GM19455 (cell line): ENCODE results near the gene DAPK1.
"Not testable (repeated sequence)": the region's sequence is repeated elsewhere in the genome, so short reads cannot be mapped to it uniquely, and the experiment has no call there.

Experiments used
- ATAC-seq: cut with Tn5 transposase; IDR thresholded peaks from one replicate; pipeline ENCODE4 v1.9.1; 2021; ENCODE audit not compliant: unreplicated experiment

The DAPK1 gene

DNA sequence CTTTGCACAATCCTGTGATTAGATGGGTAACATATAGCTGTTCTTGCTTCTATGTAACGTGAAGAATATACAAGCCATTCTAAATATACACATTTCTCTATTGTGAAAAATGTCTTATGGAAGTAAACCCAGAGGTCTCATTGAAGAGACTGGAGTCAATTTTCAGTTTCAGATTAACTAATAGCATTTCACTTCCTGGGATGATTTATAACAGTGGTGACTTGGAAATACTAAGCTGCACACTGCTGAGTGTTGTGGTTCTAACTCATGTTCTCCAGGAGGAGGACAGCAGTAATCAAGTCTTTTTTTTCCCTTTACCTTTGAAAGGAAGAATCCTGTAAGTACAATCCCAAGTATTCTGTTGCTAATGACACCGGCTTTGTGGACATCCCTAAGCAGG is 231.6 kb downstream of the DAPK1 start:
- no peak for ATAC-seq

DNA sequence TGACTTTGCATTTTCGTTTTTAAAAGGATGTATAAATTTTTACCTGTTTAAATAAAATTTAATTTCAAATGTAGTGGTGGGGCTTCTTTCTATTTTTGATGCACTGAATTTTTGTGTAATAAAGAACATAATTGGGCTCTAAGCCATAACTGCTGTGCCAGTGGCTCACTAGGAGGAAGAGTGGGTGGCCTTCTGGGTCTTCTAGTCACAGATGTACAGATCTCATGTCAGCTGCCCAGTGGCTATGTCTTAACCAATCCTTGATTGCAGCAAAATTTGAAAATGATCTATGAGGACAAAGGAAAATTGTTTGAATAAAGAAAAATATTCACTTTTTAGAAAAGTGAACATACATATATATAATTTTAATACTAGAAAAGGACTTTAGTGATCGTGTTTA is 233.7 kb downstream of the DAPK1 start:
- ATAC-seq: no peak

DNA sequence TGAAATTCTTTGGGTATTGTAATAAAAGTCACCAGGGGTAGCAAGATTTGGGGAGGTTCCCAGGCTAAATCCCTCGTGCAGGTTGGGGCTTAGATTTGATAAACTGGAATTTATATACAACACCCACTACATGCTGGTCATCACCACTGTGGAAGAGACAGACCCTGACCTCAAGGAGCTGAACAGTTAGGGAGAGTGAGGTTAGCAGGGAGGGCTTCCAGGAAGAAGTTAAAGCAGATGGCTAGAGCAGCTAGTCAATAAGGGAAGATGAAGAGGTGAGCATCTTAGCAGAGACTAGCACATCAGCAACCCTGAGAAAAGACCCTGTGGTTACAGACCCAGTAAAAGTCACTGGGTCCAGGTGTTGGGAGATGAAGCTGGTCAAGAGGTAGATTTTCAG is 234.7 kb downstream of the DAPK1 start:
- ATAC-seq: no peak

DNA sequence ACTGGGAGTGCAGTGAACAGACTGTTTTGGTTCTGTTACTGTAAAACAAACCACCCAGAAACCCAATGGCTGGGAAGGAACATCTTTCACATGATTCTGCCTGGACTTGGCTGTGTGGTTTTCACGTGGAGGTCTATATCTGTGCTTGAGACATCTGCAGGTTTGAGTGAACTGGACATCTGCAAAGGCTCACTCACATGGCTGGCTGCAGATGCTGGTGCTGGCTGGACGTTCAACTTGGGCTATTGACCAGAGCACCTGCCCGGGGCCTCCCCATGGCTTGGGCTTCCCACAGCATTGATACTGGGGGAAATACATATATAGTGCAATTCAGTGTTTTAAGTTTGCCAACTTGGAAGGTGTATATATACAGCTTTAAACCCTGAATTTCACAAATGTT is 235.1 kb downstream of the DAPK1 start:
- no peak for ATAC-seq

DNA sequence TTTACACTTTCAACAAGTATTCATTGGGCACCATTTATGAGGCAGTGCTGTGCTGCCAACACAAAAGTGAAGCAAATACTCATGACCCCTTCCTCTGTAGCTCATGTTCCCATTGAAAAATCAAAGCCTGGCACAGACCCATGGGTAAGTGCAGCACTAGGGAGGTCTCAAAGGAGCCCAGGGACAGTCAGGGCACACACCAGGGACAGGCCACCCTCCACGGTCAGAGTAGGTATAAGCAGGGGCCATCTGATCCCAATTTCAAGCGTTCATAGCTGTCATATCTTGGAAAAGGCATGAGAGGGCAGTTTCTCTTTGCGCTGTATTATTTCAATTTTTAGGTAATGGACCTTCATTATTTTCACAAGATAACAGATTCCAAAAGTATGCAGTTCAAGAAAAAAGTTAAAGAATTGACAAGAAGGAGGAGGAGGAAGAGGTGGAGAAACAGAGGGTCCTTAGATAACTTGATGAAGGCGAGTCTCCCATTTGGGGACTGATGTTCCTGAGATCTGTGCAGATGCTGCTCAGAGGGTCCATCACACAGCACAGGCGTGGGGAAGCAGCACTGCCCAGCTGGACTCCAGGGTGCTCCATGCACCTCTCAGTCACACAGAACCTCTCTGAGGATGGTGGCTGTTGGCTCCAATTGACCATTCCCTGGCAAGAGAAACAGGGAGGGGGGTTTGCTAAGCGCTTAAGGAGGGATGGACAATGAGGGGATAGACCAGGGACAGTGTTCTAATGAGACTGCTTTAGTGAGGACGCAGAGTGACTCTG is 235.8 kb downstream of the DAPK1 start:
- ATAC-seq: no peak

DNA sequence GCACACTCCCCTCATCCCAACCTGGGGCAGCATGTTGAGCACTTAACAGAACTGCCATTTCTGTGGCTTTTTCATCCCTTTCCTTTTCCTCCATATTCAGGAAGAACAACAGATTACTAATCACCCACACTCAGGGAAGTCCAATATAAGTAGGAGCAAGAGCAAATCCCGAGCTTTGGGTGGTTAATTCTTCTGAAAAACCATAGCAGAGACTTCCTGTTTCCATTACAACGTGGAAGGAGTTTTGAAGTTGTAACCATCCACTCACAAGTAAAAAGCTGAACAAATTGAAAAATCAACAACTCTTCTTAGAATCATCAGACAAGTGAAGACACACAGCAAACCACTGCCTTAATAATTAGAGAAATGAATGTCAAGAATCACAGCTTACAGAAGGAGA is 236.4 kb downstream of the DAPK1 start:
- no peak for ATAC-seq

DNA sequence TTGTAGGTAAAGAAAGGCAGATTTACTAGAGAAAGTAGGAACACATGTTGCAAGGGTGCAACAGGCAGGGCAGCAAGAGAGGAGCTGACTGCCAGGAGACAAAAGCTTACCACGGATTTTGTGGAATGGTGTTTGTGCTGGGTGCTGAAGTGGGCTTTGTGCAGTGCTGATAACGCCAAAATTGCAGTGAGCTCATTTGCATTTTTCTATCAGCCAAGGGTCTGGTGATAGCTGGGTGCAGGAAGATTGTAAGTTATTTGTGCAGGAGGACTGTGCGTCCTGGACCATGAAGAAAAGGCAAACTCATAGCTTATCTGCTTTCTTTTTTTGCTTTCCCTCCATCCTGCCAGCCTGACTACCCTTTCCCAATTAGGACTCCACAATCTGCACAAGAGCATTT is 241.9 kb downstream of the DAPK1 start:
- no peak for ATAC-seq

DNA sequence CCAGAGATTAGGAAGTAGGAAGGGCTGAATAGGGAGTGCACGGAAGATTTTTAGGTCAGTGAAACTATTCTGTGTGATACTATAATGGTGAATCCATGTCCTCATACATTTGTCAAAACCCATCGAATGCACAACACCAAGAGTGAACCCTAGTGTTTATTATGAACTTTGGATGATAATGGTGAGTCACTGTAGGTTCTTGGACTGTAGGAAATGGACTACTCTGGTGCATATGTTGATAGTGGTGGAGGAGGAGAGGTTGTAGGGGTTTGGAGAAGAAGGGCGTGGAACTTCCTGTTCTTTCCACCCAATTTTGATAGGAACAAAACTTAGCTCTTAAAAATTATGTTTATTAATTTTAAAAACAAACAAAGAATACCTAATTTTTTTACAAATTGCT is 242.5 kb downstream of the DAPK1 start:
- ATAC-seq: no peak

DNA sequence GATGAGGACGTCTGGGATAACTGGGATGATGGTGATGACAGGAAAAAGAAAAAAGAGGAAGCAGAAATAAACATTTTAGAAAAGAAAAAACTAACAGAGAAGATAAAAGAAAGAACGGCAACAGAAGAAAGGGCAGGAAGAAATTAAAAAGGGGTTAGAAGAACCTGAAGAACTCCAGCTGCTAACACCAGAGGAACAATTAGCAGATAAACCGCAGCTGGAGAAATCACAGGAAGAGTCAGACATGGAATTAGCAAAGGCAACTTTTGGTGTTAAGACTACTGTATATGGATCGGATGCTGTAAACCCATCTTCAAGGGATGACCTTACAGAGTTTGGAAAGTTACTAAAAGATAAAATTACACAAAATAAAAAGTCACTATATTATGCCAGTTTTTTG is 243.7 kb downstream of the DAPK1 start:
- ATAC-seq: no peak

DNA sequence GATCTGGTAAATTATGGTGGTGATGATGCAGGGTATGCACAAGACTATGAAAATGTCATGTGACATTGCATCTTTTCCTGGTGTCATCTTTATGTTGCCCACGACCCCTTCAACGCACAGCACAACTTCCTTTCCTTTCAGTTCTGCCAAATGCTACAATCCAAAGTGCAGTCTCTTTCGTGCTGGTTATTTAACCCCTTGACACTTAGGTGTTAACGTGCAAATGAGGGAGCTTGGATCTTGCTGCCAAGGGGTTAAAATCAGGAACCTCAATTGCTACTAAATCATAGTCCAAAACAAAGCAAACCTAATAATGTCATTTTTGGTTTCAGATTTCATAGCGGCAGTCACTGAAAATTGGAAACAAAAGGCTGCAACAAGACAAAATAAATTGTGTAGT is 244.2 kb downstream of the DAPK1 start:
- no peak for ATAC-seq

DNA sequence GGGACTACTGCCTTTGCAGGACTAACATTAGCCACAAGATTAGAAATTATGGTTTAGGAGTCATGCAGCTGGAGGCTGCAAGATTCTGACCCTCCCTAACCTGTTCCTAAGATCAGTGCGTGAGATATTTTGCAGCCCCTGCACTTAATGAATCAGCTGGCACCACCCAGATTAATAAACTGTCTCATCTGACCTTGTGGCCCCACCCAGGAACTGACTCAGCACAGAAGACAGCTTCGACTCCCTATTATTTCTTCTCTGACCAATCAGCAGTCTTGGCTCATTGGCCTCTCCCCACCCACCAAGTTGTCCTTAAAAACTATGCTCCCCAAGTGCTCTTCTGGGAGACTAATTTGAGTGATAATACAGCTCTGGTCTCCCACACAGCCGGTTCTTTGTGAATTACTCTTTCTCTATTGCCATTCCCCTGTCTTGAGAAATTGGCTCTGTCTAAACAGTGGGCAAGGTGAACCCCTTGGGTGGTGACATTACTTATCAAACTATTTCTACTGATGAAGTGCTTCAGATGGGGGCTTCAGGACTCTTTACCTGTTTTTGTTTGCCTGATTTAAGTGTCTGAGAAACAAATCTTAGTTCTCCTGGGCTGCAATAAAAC is 245.3 kb downstream of the DAPK1 start:
- no peak for ATAC-seq

DNA sequence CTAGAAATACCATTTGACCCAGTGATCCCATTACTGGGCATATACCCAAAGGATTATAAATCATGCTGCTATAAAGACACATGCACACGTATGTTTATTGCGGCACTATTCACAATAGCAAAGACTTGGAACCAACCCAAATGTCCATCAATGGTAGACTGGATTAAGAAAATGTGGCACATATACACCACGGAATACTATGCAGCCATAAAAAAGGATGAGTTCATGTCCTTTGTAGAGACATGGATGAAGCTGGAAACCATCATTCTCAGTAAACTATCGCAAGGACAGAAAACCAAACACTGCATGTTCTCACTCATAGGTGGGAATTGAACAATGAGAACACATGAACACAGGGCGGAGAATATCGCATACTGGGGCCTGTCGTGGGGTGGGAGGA is 246.6 kb downstream of the DAPK1 start:
- ATAC-seq: not testable (repeated sequence)

DNA sequence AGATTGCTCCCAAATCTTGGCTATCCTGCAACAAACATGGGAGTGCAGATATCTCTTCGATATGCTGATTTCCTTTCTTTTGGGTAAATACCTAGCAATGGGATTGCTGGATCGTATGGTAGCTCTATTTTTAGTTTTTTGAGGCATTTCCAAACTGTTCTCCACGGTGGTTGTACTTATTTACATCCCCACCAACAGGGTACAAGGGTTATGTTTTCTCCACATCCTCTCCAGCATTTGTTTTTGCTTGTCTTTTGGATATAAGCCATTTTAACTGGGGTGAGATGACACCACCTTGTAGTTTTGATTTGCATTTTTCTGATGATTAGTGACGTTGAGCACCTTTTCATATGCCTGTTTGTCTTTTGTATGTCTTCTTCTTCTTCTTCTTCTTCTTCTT is 248.5 kb downstream of the DAPK1 start:
- ATAC-seq: no peak

DNA sequence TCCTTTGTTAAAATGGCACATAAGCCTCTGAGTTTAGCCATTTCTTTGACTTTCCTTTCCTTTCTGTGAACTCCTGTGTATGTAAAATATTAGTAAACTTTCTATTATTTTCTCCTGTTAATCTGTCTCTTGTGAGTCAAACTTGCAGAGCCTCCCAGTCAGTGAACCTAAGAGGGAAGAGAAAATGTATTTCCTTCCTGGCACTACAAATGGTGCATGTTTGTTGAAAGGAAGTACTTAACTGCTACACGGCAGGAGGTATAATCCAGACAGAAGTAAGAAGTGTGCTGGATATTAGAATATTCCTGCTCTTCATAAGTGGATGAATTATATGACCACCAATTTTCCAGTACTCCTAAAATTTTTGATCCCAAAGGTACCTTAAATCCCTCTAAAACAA is 251.2 kb downstream of the DAPK1 start:
- no peak for ATAC-seq

DNA sequence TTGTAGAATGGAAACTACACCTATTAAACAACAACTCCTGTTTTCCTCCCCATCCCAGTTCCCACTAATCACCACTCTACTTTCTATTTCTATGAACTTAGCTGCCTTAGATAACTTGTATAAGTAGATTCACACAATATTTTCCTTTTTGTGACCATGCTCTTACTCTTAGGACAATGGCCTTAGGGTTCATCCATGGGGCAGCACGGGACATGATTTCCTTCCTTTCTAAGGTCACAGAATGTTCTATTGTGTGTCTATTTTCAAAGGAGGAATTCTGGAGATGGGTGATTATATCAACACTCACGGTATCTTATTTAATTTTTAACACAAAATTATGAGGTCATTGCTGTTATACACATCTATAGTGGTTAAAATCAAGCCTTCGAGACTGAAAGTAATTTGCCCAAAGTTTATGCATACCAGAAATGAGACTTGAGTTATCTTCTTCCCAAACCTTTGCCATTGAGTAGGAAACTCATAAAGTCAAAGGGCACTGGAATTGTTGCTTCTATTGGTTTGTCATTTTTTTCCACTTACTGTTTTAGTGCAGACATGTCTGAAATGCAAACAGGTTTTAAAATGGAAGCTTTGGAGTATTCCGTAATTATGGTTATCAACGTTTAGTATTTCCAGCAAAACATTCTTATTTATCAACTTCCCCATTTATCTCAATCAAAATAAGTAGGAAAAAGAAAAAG is 251.8 kb downstream of the DAPK1 start:
- no peak for ATAC-seq

DNA sequence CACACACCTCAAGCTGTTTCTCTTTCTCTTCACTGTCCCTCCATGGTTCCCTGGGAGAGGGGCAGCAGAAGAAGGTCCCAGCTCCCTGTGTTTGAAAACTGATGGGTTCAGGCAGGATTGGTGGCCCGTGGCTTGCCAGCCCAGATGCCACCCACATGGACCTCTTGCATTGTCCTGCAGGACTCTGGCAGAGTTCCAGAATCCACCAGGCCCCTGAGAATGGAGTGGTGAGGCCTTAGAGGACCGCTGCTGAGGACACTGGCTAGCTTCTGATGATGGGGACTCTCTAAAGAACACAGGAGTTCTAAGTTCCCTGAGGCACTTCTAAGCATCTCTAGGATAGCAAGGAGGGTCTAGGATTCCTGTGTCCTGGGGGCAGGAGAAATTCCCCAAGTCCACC is 253.1 kb downstream of the DAPK1 start:
- no peak for ATAC-seq

DNA sequence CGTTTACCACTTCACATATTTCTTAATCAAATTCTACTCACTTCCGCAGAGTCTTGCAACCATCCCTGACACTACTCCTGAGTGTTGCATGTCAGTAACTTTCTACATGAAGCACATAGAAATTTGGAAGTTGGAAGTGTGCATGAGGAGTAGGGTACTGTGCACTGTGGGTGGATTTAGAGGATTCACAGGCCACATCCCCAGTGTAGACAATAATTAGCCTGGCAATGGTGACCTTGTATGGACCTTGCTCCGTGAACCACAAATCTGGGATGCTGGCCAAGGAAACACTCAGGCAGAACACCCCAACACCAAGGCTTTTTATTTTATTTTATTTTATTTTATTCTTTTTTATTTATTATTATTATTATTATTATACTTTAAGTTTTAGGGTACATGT is 253.8 kb downstream of the DAPK1 start:
- no peak for ATAC-seq

DNA sequence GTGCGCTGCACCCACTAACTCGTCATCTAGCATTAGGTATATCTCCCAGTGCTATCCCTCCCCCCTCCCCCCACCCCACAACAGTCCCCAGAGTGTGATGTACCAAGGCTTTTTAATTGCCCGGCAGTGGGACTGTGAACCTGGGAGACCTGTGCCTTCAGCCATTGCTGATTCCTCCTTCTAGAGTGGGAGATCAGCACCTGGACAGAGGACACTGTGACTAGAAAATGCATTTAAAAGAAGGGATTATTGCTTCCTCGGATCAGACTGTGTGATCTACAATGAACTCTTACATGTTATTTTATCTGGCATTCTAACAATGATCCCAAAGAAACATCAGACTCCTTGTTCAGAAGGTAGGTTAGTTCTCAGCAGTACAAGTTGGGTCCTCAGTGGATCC is 254.2 kb downstream of the DAPK1 start:
- no peak for ATAC-seq

DNA sequence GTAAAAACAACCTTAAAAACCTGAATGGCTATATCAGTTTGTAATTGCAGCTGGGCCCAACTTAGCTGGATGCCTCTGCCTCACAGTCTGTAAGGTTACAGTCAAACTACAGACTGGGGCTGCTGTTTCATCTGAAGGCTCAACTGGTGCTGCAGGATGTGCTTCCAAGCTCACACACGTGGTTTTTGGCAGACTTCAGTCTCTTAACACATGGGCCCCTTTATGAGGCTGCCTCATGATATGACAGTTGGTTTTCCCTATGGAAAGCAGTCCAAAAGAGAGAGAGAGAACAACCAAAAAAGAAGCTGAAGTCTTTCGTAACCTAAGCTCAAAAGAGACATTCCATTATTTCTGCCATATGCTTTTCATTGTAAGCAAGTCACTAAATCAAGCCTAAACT is 255.6 kb downstream of the DAPK1 start:
- no peak for ATAC-seq
